ENCODE results near the gene RSBN1.

The RSBN1 gene

DNA sequence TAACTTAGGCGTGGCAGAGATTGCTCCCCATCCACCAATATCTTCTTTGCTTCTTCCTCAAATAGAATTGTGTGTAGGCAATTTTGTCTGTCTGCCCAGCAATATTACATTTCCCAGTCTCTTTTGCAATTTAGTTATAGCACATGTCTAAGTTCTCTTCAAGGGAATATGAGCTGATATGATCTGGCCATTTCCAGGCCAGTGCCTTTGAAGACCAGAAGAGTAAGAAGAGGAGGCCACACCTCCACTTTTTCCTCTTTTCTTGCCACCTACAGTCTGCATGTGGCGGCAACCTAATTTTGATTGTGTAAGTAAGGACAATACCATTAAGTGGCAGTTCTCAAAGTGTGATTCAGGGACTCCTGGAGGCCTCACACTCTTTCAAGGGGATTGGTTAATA, 6.3 kb upstream of the RSBN1 start:
- TF ChIP-seq CTCF (IDR thresholded peaks at IDR 0.05; ENCODE audit: borderline replicate concordance, control extremely low read depth, extremely low read depth, insufficient read depth, missing control alignments): no peak
- in situ Hi-C loops (cut with MboI; ENCODE audit: low sequenced_read_pairs, unreplicated experiment): no loop called here
- DNase-seq (ENCODE audit: low spot score): no peak

DNA sequence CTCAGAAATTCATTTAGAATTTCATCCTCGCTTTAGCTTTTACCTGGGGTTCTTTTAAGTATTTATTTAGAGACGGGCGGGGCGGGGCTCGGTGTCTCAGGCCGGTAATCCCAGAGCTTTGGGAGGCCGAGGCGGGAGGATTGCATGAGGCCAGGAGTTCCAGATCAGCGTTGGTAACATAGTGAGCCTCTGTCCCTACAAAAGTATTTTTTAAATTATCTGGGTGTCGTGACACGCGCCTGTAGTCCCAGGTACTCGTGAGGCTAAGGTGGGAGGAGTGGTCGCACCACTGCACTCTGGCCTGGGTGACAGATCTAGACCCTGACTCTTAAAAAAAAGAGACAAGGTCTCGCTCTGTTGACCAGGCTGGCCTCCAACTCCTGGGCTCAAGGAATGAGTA, 942 bp upstream of the RSBN1 start:
- no peak for DNase-seq (ENCODE audit: low spot score)
- no peak for TF ChIP-seq CTCF (IDR thresholded peaks at IDR 0.05; ENCODE audit: borderline replicate concordance, control extremely low read depth, extremely low read depth, insufficient read depth, missing control alignments)
- in situ Hi-C loops (cut with MboI; ENCODE audit: low sequenced_read_pairs, unreplicated experiment): no loop called here

DNA sequence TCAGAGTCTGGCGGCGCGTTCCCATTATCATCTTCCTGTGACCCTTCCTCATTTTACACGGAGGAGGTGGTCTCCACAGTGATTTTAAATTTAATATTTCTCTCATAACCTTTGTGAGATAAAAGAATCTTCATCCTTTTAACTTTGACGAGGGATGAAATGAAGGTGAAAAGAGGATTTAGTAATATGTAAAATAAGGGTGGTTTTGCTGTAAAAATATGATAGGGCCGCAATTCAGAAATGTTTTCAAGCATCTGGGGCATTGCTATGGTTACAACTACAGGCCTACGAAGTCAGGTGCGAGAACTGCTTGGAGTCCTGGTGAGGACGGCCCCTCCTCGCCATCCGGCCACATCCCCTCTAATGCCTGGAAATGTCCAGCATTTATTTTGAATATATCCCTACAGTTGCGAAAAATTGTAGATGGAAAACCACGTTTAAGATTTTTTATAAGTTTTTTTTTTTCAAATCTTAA, 422 bp upstream of the RSBN1 start:
- peak; percentile 57 for DNase-seq (ENCODE audit: low spot score)
- TF ChIP-seq CTCF (IDR thresholded peaks at IDR 0.05; ENCODE audit: borderline replicate concordance, control extremely low read depth, extremely low read depth, insufficient read depth, missing control alignments): no peak
- in situ Hi-C loops (cut with MboI; ENCODE audit: low sequenced_read_pairs, unreplicated experiment): no loop called here

DNA sequence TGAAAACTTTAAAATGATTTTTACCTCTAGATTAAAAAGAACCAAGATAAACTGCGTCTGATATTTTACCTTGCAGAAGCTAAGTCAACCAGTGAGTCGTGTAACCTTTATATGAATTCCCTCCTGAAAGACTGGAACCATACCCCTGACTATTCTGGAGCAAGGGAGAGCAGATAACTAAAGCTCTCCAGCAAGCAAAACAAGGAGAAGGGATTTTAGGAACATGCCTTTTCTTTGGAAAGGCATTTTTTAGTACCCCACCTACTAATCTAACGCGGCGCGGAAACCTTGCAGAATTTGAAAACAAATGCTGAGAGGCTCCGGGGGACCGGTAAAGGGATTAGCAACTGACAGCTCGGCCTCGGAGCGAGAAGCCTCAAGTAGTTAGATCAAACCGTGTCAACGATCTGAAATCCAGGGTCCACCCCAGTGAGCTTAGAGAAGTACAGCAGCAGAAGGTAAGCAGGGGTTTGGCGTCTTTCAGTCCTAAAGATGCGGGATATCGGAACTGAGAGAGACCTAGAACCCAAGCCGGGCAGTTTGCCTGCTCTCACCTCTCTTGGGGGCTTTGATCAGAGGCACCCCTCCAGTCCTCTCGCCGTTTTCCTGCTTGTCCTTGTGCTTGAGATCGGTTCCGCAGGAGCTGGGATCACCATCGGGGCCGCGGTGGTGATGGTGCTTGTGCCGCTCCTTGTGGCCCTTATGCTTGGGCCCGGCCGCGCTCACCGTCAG, 954 bp downstream of the RSBN1 start:
- DNase-seq (ENCODE audit: low spot score): peak; percentile 25
- in situ Hi-C loops (cut with MboI; ENCODE audit: low sequenced_read_pairs, unreplicated experiment): no loop called here
- TF ChIP-seq CTCF (IDR thresholded peaks at IDR 0.05; ENCODE audit: borderline replicate concordance, control extremely low read depth, extremely low read depth, insufficient read depth, missing control alignments): no peak

- in situ Hi-C loops (cut with MboI; ENCODE audit: low sequenced_read_pairs, unreplicated experiment): no loop called here
- no peak for TF ChIP-seq CTCF (IDR thresholded peaks at IDR 0.05; ENCODE audit: borderline replicate concordance, control extremely low read depth, extremely low read depth, insufficient read depth, missing control alignments)
- DNase-seq (ENCODE audit: low spot score): no peak
Observed at GRCh38 chr1:113809670-113810602, 2.3 kb downstream of the RSBN1 start.

DNA sequence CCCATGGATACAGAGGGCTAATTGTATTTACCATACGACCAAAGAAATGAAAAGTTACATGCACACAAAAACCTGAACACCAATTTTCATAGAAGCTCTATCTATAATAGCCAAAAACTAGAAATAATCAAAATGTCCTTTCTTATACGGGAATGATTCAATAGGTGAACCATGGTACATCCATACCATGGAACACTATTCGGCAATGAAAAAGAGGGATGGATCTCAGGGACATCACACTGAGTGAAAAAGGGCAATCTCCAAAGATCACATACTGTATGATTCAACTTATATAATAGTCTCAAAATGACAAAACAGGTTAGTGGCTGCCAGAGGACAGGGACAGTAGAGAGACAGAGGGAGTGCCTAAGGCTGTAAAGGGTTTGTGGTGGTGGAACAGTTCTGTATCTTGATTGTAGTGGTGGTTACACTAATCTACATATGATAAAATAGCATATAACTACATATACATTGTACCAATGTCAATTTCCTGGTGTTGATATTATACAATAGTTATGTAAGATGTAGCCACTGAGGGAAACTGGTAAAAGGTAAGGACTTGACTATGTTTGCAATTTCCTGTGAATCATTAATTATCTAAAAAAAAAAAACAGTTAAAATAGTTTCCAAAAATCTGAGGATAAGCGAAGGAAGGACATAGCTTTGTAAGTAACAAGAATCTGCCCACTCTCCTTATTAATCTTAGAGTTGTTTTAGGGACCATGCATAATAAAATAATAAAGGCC, 3.7 kb downstream of the RSBN1 start:
- in situ Hi-C loops (cut with MboI; ENCODE audit: low sequenced_read_pairs, unreplicated experiment): no loop called here
- DNase-seq (ENCODE audit: low spot score): no peak
- no peak for TF ChIP-seq CTCF (IDR thresholded peaks at IDR 0.05; ENCODE audit: borderline replicate concordance, control extremely low read depth, extremely low read depth, insufficient read depth, missing control alignments)

Data from GM13976 (cell line).